GM18505 (cell line): ENCODE data around the gene TMEM87B.

Source experiments
- ATAC-seq: cut with Tn5 transposase; IDR thresholded peaks from one replicate; pipeline ENCODE4 v1.9.1; 2021; ENCODE audit not compliant: unreplicated experiment
- POLR2A ChIP-seq: IDR thresholded peaks from 4 replicates; pipeline ENCODE4 v1.6.1; 2011; ENCODE audit warnings: borderline replicate concordance; ENCODE audit not compliant: insufficient read depth, insufficient read length; ENCODE audit errors: extremely low read depth

The TMEM87B gene

DNA sequence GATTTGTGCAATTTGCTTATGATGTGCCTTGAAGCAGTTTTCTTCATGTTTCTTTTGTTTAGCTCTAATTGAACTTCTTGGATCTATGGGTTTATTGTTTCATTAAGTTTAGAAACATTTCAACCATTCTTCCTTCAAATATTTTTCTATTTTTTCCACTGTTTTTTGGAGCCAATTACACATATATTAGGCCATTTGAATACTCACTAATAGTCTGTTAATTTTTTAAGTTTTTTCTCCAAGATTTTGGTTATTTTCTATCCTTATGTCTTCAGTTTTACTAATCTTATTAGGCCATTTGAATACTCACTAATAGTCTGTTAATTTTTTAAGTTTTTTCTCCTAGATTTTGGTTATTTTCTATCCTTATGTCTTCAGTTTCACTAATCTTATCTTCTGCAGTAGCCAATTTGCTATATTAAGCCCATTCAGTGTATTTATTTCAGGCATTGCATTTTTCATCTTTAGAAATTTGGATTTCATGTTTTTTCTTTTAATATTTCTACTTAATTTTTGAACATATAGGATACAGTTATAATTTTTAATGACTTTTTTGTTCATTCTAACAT lies 9.5 kb upstream of the TMEM87B start:
- TF ChIP-seq POLR2A = no peak
- ATAC-seq = no peak

DNA sequence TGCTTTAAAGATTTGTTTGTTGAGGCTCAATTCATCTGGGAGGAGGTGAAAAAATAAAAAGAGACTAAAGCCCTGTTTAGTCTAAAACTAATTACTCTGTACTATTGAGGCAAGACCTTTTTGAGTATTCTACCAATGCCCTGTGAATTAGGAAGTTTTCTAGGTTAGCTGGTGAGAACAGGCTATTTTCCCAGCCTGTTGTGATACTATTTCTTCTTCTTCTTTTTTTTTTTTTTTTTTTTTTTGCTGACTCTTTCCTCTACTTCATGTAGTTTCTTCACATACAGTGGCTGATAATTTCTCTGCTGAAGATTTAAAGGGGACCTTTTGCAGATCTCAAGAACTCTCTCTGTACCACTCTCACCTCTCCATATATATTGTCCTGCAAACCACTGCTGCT lies 8.8 kb upstream of the TMEM87B start:
- ATAC-seq = no peak
- TF ChIP-seq POLR2A = no peak

DNA sequence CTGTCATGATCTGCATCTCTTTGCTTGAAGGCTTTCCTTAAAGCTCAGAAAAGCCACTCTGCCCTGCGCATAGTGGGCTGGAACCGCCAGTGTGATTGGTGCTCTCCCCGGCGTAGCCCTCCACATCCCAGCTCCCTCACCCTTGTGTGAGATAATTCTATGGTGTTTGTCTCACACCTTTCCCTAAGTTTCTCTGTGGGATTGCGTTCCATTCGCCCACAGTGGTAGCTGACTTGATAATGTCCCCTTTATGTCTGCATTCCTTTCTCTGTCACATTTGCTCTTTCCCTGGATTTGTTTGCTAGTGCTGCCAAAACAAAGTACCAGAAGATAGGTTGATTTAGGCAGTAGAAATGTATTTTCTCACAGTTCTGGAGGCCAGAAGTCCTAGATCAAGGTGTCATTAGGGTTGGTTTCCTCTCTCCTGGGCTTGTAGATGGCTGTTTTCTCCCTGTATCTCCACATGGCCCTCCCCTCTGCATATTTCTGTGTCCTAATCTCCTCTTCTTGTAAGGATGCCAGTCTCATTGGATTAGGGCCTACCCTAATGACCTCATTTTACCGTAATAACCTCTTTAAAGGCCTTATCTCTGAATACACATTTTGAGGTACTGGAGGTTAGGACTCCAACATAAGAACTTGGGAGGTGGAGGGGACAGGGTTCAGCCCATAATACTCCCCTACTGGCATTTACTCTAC lies 7.4 kb upstream of the TMEM87B start:
- TF ChIP-seq POLR2A = no peak
- ATAC-seq = no peak

DNA sequence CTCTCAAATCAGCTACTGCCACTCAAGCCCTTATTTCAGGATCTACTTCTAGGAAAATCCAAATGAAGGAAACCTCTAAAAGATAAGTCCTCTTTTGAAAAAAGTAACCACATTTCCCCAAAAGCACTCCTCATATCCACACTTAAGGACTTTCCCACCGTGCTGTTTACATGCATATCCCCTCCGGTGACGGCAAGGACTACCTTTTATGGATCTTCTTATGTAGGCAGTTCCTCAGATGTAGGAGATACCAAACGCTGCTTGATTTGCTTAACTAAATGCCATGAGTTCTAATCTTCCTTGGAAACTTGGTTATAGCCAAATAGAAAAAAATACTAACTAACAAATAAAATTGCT lies 6.9 kb upstream of the TMEM87B start:
- no peak for ATAC-seq
- TF ChIP-seq POLR2A = no peak

DNA sequence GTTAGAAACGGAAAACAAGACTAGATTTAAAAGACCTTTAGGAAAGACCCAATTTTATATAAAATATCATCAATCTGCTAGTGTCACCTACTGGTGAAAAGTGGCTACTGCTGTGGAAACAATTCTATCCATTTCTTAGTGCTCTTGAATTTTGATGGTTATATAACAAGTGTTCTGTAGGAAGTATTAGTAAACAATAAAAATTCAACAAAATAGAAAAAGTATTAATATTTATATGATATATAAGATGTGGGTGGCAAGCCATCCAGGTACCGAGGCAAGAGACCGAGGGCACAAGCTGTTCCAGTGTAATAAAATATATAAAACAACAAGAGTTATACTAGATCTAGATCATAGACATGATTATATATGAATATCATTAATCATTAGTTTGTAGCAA lies 6.2 kb upstream of the TMEM87B start:
- TF ChIP-seq POLR2A = no peak
- ATAC-seq = no peak

DNA sequence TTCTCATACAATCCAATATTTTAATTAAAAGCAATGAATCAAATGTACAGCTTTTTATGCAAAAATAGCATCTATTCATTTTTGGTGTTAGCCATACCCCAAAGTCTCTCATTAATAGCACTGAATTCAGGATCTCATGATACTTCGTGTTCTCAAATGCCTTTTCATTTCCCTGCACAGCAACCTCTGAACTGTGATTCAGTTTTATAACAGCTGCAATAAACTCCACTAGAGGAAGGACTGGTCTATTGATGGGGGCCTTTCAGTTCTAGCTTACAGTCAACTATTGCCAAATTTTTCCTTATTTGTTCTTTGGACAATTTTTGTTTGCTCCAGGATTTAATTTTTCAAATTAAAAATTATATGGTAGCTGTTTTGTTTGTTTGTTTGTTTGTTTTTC lies 4.8 kb upstream of the TMEM87B start:
- no peak for TF ChIP-seq POLR2A
- no peak for ATAC-seq

DNA sequence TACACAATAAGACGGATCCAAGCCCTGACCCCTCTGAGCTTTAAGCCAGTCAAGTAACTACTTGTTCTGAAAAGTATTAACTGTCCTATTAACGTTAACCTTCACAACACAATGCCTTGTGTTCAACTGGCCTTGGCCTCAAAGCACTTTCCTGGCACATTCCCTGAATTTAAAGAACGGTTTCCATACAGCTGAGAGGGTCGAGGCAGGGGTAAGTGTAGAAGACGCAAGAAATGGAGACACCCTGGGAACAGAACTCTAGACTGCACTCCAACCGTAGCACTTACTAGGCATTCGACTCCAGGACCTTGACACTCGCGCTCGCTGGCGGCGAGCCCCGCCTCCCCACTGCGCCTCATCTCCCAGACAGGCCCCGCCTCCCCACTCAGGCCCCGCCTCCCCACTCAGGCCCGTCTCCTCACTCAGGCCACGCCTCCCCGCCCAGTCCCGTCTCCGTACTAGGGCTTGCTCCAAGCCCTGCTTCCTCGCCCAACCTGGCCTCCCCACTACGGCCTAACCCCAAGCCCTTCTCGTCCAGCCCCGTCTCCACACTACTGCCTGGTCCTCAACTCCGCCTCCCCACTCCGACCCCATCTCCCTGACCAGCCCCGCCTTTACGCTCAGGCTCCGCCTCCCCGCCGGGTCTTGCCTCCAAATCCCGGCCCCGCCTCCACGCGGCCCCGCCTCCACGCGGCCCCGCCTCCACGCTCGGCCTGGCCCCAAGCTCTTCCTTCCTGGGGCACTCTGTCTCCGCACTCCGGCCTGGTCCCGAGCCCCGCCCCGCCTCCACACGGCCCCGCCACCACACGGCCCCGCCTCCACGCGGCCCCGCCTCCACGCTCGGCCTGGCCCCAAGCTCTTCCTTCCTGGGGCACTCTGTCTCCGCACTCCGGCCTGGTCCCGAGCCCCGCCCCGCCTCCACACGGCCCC lies 887 bp upstream of the TMEM87B start:
- peak; percentile 57 for ATAC-seq
- TF ChIP-seq POLR2A = no peak

DNA sequence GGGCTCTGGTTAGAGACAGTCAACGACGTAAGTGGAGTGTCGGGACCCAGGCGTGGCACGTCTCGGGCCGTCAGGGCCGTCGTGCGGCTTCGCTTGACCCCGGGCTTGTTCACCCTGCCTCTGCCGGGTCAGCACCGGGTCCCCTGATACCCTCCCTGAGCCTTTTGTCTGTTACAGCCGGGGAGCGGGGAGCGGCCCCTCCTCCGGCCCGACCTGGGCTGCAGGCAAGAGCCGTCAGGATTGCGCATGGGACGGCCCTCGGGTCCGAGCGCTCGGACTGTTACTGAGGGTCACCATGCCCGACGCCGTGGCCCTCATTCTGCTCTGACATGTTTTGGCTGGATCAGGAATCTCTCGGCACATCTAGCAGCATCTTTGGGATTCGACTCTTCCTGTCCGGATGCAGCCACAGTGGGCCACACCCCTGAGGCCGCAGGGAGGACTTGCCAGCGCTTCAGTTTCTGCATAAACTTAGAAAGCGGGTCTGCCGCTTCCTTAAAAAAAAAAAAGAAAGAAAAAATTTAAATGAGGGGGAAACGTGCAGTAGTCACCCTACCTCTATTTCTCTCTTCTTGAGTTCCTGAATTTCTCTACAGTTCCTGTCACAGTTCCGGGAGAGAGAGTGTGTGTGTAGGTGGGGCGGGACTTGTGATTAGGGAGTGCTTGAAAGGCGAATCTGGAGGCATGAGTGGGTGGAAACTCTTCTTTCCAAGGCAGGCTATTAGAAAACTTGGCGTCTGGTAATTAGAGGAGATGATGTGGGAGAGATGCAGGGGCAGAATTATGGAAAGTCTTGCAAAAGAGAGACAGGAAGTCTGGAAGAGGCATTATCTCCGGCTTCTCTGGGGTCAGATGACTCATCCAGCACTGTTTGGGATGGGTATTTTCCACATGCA lies 909 bp downstream of the TMEM87B start:
- ATAC-seq = peak; percentile 1
- TF ChIP-seq POLR2A = peak; percentile 7

DNA sequence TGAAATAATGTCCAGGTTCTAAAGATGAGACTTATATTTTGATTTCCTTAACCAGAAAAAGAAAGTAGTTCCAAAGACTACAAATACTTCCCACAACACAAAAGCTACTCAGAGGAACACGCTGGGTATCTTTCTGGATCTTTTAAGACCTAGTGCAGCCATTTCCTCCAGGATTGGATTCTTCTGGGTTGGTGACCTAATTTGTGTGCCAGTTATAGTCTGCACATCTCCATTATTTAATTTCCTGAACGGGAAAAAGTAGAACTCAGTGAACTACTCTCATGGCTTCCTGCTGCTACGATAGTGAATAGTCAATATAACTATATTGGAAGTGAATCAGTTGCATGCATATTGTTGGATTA lies 1.5 kb downstream of the TMEM87B start:
- ATAC-seq = no peak

DNA sequence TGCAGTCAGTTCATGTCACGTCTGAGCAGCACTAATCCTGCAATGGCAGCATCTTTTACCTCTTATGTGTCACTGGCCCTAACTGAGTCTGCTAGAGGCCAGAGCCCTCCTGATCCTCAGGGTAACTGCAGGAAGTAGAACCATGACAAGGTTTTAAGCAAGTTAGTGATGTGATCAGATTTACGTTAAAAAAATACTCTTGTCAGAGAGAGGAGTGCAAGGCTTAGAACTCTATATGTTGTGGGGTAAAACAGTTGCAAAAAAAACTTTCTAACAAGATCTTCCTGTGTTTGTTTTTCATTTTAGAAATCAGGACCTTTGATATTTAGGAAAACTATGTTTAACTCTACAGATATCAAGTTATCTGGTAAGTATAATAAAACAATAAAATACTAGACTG lies 4.6 kb downstream of the TMEM87B start:
- TF ChIP-seq POLR2A = no peak
- no peak for ATAC-seq

More for the DNA sequence above, 1.5 kb downstream of the TMEM87B start:
- no peak for TF ChIP-seq POLR2A

DNA sequence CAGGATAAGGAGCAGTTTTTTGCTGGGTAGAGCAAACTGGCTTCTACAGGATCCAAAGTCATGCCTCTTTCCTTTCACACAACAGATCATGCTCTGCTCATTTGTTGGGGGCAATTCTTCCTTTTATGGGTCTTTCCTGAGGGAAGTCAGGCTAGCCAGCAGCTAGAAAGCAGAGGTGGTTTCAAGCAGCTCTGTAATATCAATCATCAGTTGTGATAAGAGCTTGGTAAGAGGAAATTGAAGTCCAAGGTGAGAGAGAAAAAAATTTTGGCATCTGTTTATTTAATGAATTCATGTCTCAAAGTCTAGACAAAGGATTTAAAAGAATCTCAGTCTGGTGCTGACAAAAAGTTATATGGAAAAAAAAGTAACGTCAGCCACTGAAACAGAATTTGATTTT lies 6.2 kb downstream of the TMEM87B start:
- no peak for ATAC-seq
- TF ChIP-seq POLR2A = no peak

DNA sequence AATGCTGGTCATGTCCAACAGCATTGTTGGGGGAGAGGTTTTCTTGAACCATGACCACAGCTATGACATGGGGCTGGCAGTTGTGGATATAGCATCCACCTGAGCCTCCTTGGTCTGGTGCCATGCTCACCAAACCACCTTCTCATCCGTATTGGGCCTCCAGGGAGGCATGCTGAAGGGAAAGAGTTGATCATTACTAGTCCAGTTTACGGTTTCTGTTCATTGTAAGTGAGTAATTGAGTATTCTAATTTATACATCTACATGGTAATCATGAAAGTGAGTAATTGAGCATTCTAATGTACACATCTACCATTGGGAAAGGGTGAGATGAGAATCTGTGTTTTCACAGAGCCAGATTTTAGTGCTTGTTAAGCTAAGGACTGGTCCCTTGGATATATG lies 6.8 kb downstream of the TMEM87B start:
- no peak for ATAC-seq

DNA sequence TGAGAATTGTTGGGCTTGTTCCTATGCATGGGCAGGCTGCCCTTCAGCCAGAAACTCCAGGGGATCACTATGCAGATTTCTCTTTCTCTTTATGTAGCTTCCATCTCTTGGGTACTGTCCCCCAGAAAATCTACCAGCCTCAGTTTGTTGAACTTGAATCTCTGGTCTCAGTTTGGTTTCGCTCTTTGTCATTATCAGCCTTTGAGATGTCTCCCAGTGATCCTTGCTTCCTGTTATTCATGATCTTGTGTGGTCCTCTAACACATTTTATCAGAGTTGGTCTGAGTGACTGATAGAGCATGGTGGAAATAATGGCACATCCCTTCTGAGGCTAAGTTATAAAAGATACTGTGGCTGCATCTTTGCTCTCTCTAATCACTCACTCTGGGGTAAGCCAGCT lies 7.8 kb downstream of the TMEM87B start:
- no peak for ATAC-seq
- TF ChIP-seq POLR2A = no peak

More for the DNA sequence above, 6.8 kb downstream of the TMEM87B start:
- no peak for TF ChIP-seq POLR2A
